Body of pancreas (tissue), 4 donors: ENCODE measurements around the gene CAMK2A. TPM values are rescaled to one million over a fixed set of nuclear protein-coding genes. Genes with fewer than 3 reads are reported as not detected.

ENCODE experiments used
- ATAC-seq: fragments of 150-250 bp; one replicate; pipeline ENCODE4 v1.9.1; 2016
- DNase-seq, 4 donors: peaks; one replicate each; pipeline ENCODE4 v3.0.0-alpha.2; 2019
- H3K27ac ChIP-seq, 4 donors: fragments of 200-600 bp; sonication (generic); 1 replicate in 3 of 4; 2 replicates in 1 of 4; pipeline versions ENCODE4 v1.5.1 to v1.6.1; 2016 to 2019; ENCODE audit warnings: mild to moderate bottlenecking in 1 of 4, mixed read lengths in 1 of 4, moderate library complexity in 1 of 4
- H3K27me3 ChIP-seq, 2 donors: fragments of 200-600 bp; sonication (generic); one replicate each; pipeline ENCODE4 v1.6.0; 2016; ENCODE audit warnings: mild to moderate bottlenecking in 1 of 2
- H3K36me3 ChIP-seq, 2 donors: fragments of 200-600 bp; sonication (generic); replicated peaks in 1 of 2; 2 replicates each; pipeline ENCODE4 v1.5.1; 2016; ENCODE audit warnings: low read depth in 2 of 2; ENCODE audit not compliant: insufficient read depth in 1 of 2
- H3K4me1 ChIP-seq: fragments of 200-600 bp; sonication (generic); one replicate; pipeline ENCODE4 v1.6.0; 2016
- H3K4me3 ChIP-seq, 2 donors: fragments of 200-600 bp; sonication (generic); 1 replicate in 1 of 2; 2 replicates in 1 of 2; pipeline ENCODE4 v1.5.1; 2016 to 2019
- H3K9me3 ChIP-seq, 3 donors: fragments of 200-600 bp; sonication (generic); 1 replicate in 2 of 3; 2 replicates in 1 of 3; pipeline ENCODE4 v1.5.1; 2016
- POLR2A ChIP-seq, 3 donors: fragments of 450-650 bp; IDR thresholded peaks; one replicate each; pipeline ENCODE4 v1.6.1; 2016; ENCODE audit warnings: antibody characterized with exemption in 3 of 3, mild to moderate bottlenecking in 2 of 3
- WGBS, 2 donors: methylation state at CpG; one replicate each; pipeline ENCODE4 v1.1.5; 2017; 5-methylcytosine and 5-hydroxymethylcytosine counted together
- intact Hi-C: fragments of 100-400 bp; cut with DNase I; formaldehyde crosslinking; loops from one replicate; pipeline ENCODE4 v1.15.1; 2023
- total RNA-seq, 2 donors: library from RNA; depleted of rRNA; stranded (reverse); fragments of >200 nt; gene quantifications; one replicate each; pipeline ENCODE4 v1.1.0, GENCODE V29; 2016
- TF ChIP-seq, protein P1 (sequence below), 7 experiments: fragments of 450-650 bp in 4 of 7; fragments of 200-600 bp in 3 of 7; sonication (generic) in 3 of 7; IDR thresholded peaks; one replicate each; pipeline ENCODE4 v1.5.1; 2016 to 2019; ENCODE audit warnings: antibody characterized with exemption in 7 of 7

CAMK2A gene
- total RNA-seq, 2 donors from 2014 or later: 0.26 TPM; not detected in 1

DNA sequence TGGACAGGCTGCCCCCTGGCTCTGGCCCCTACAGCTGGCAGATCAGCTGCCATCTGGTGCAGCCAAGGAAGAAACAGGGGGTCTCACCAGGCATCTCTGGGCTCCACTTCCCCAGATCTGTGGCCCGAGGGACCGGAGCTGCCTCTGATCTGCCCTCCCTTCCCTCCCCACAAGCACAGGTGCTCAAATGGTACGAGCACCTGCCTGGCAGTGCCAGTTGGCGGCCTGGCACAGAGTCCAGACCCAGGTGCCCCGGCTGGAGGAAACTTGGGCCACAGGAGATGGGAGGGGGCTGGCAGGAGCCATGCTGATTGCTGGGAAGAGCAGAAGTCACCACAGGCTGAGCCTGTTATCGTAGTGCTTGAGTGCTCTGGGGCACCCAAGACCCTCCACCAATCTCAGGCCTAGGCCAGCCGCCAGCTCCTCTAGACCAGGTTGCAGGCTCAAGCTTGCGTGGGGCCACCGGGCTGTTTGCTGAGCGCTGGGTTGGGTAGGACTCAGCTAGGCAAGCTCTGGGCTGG is 5.0 kb upstream of the CAMK2A start:
- no peak for ATAC-seq
- Histone ChIP-seq H3K4me3 (no peak overlapping the region), H3K27me3 (no peaks in the 10 kb centered on the region), H3K4me1 (peaks cover 4% of the 10 kb centered on the region), H3K27ac (no peak overlapping the region), H3K36me3 (no peaks in the 10 kb centered on the region), H3K9me3 (no peaks in the 10 kb centered on the region)
- TF ChIP-seq, protein P1, sequence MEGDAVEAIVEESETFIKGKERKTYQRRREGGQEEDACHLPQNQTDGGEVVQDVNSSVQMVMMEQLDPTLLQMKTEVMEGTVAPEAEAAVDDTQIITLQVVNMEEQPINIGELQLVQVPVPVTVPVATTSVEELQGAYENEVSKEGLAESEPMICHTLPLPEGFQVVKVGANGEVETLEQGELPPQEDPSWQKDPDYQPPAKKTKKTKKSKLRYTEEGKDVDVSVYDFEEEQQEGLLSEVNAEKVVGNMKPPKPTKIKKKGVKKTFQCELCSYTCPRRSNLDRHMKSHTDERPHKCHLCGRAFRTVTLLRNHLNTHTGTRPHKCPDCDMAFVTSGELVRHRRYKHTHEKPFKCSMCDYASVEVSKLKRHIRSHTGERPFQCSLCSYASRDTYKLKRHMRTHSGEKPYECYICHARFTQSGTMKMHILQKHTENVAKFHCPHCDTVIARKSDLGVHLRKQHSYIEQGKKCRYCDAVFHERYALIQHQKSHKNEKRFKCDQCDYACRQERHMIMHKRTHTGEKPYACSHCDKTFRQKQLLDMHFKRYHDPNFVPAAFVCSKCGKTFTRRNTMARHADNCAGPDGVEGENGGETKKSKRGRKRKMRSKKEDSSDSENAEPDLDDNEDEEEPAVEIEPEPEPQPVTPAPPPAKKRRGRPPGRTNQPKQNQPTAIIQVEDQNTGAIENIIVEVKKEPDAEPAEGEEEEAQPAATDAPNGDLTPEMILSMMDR (IDR thresholded peaks at IDR 0.05): no peak
- no peak for TF ChIP-seq POLR2A (IDR thresholded peaks at IDR 0.05)
- 91% methylated on average over 7 of the region's 10 CpGs; no CpG with 5 or more reads in 1 of the 2 donors for whole genome bisulfite sequencing, 2 donors
- intact Hi-C loops: no loop called here
- no peak for DNase-seq

DNA sequence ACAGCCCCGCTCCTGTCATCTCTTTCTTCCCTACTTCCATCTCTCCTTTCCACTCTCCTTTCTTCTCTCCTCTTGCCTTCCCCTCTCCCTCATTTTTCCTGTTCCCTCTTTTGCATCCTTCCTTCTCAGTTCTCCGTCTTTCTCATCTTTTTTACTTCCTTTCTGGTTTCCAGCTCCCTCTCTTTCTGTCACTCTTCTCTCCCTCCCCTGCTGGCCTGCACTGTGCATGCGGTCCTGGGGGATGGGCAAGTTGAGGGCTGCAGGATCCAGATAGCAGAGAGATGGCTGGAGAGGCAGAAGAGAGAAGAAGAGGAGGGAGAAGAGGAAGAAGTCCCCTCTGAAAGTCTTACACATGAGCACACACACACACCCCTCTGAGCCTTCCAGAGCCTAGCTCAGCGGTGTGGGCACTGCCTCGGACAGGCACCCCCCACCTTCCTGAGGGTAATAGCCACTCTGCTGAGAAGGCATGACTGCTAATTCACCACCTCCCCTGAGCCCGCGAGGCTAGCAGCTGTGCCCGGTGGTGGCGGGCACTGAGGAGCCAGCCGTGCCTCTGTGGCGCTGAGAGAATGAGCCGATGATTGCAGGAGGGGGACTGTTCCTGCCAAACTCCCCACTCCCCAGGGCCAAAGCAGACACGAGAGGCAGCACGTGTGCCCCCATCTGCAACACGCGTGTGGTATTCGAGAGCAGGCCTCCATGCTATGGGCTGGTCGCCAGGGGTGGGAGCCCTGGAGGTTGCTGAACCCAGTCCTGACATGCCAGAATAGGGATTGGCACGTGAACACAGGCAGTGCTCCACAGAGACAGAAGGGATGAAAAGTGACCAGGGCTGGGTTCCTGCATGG is 3.7 kb upstream of the CAMK2A start:
- Histone ChIP-seq H3K27ac (no peak overlapping the region), H3K4me3 (no peak overlapping the region), H3K4me1 (peaks cover 4% of the 10 kb centered on the region), H3K27me3 (no peaks in the 10 kb centered on the region), H3K9me3 (no peaks in the 10 kb centered on the region), H3K36me3 (no peaks in the 10 kb centered on the region)
- ATAC-seq (no peak), DNase-seq (no peak)
- intact Hi-C loops: no loop called here
- WGBS, 2 donors: 76 to 83% methylated on average over 19 of the region's 19 CpGs
- no peak for TF ChIP-seq POLR2A (IDR thresholded peaks at IDR 0.05)
- TF ChIP-seq, protein P1 (IDR thresholded peaks at IDR 0.05): no peak

DNA sequence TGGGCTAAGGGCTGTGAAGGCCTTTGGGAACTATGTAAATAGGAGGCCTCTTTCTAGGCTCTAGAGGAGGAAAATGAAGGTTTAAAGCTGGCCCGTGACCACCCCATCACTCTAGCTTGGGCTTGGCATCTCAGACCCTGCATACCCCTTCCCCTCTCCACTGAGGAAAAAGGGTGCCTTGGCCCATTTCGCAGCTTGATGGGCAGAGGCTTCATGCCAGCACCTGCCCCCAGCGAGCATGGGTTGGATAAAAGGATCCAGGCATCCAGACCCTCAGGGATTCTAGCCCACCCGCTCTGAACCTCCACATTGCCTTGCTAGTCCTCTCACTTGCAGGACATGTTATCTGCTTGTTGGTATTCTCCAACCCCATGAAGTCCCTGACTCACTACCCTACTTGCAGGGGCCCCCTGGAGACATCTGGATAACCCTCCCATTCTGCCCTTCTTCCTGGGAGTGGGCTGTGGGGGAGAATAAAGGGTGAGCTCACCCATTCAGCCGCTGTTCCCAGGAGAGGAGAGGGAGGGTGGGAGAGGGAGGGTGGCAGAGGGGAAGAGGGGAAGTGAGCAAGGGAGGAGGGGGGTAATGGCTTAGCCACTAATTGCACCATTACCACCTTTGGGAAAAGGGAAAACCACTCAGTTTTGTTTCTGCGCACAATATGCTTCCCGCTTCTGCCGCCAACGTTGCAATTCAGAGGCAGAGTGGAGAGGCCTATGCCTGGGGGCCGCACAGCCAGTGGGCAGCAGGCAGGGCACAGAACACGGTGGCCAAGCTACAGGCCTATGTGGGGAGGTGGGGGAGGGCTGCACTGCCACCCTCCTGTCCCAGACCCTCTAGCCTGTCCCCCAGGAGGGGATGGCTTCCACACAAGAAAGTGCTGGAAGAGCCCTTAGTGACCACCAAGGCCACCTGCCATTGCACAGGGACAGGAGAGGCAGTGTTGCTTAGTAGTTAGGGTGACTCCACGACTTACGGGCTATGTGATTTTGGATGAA is 2.1 kb upstream of the CAMK2A start:
- Histone ChIP-seq H3K4me1 (peaks cover 4% of the 10 kb centered on the region), H3K27ac (no peak overlapping the region), H3K9me3 (no peaks in the 10 kb centered on the region), H3K4me3 (no peak overlapping the region), H3K36me3 (no peaks in the 10 kb centered on the region), H3K27me3 (no peaks in the 10 kb centered on the region)
- intact Hi-C loops: no loop called here
- DNase-seq: no peak
- 67 to 83% methylated on average over 13 of the region's 13 CpGs for WGBS, 2 donors
- no peak for TF ChIP-seq POLR2A (IDR thresholded peaks at IDR 0.05)
- TF ChIP-seq, protein P1 (IDR thresholded peaks at IDR 0.05): no peak
- no peak for ATAC-seq

DNA sequence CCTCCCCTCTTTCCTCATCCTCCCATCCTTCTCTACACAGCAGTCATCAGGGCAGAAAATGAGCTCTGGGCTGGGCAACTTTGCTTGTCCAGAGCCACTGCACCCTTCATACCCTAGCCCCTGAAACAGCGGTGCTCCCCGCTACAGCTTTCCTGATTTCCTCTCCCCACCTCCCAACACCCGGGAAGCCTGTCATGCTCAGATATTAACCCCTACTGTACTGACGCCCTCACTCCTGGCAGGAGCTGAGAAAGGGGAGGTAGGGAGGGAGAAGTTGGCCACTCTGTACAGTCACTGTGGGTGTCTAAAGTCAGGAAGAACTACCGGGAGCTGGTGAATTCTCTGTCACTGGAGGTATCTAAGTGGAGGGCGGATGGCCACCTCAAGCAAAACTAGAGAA is 782 bp downstream of the CAMK2A start:
- 35 to 48% methylated on average over 6 of the region's 6 CpGs for WGBS, 2 donors
- intact Hi-C loops: no loop called here
- TF ChIP-seq POLR2A (IDR thresholded peaks at IDR 0.05): no peak
- TF ChIP-seq, protein P1 (IDR thresholded peaks at IDR 0.05): no peak
- H3K36me3 ChIP-seq: no peaks in the 10 kb centered on the region
- H3K4me3 ChIP-seq: no peak overlapping the region
- H3K4me1 ChIP-seq: no peaks in the 10 kb centered on the region
- DNase-seq: no peak
- no peak for ATAC-seq
- H3K27me3 ChIP-seq: no peaks in the 10 kb centered on the region
- H3K9me3 ChIP-seq: no peaks in the 10 kb centered on the region
- no peak overlapping the region for H3K27ac ChIP-seq
